ENCODE data around the gene ZFYVE27. TPM values are rescaled to one million over a fixed set of nuclear protein-coding genes. Genes with fewer than 3 reads are reported as not detected.

The ZFYVE27 gene
- total RNA-seq, 1 donor from 2014 or later: 26.9 TPM

- no peak for TF ChIP-seq CTCF (conservative IDR thresholded peaks at IDR 0.05)
- Mint-ChIP-seq H3K27ac (ENCODE audit: unreplicated experiment) (peak overlapping the region; percentile 50), H3K4me3 (no peak overlapping the region), H3K27me3 (ENCODE audit: low read depth) (no peaks in the 10 kb centered on the region), H3K9me3 (no peaks in the 10 kb centered on the region), H3K4me1 (peaks cover 26% of the 10 kb centered on the region), H3K36me3 (ENCODE audit: low read depth) (no peaks in the 10 kb centered on the region)
- DNase-seq (ENCODE audit: low read depth, low spot score): no peak
Measured at GRCh38 chr10:97781618-97782331, 44.8 kb downstream of the ZFYVE27 start.

- no peaks in the 10 kb centered on the region for H3K9me3 Mint-ChIP-seq
- no peak for DNase-seq (ENCODE audit: low read depth, low spot score)
- peak overlapping the region; percentile 19 for H3K27ac Mint-ChIP-seq (ENCODE audit: unreplicated experiment)
- H3K27me3 Mint-ChIP-seq (ENCODE audit: low read depth): no peaks in the 10 kb centered on the region
- no peak overlapping the region for H3K4me3 Mint-ChIP-seq
- TF ChIP-seq CTCF (conservative IDR thresholded peaks at IDR 0.05): no peak
- peaks cover 26% of the 10 kb centered on the region for H3K4me1 Mint-ChIP-seq
- no peaks in the 10 kb centered on the region for H3K36me3 Mint-ChIP-seq (ENCODE audit: low read depth)
Measured at GRCh38 chr10:97782455-97783228, 45.7 kb downstream of the ZFYVE27 start.

- Mint-ChIP-seq H3K4me1 (peaks cover 22% of the 10 kb centered on the region), H3K27me3 (ENCODE audit: low read depth) (no peaks in the 10 kb centered on the region)
- no peak for TF ChIP-seq CTCF (conservative IDR thresholded peaks at IDR 0.05)
Measured at GRCh38 chr10:97784200-97784810, 47.4 kb downstream of the ZFYVE27 start.

GRCh38 chr10:97785231-97785630 is 48.3 kb downstream of the ZFYVE27 start:
- peaks cover 21% of the 10 kb centered on the region for H3K4me1 Mint-ChIP-seq
- TF ChIP-seq CTCF (conservative IDR thresholded peaks at IDR 0.05): no peak
- no peaks in the 10 kb centered on the region for H3K27me3 Mint-ChIP-seq (ENCODE audit: low read depth)
- H3K27ac Mint-ChIP-seq (ENCODE audit: unreplicated experiment): no peak overlapping the region
- no peak for DNase-seq (ENCODE audit: low read depth, low spot score)
- no peaks in the 10 kb centered on the region for H3K9me3 Mint-ChIP-seq
- H3K4me3 Mint-ChIP-seq: no peak overlapping the region
- H3K36me3 Mint-ChIP-seq (ENCODE audit: low read depth): no peaks in the 10 kb centered on the region

More at GRCh38 chr10:97784200-97784810, 47.4 kb downstream of the ZFYVE27 start:
- no peak for DNase-seq (ENCODE audit: low read depth, low spot score)
- no peaks in the 10 kb centered on the region for H3K36me3 Mint-ChIP-seq (ENCODE audit: low read depth)
- no peaks in the 10 kb centered on the region for H3K9me3 Mint-ChIP-seq
- H3K27ac Mint-ChIP-seq (ENCODE audit: unreplicated experiment): no peak overlapping the region
- no peak overlapping the region for H3K4me3 Mint-ChIP-seq

- Mint-ChIP-seq H3K4me3 (no peak overlapping the region), H3K27ac (ENCODE audit: unreplicated experiment) (no peak overlapping the region), H3K36me3 (ENCODE audit: low read depth) (no peaks in the 10 kb centered on the region), H3K4me1 (peaks cover 16% of the 10 kb centered on the region), H3K27me3 (ENCODE audit: low read depth) (no peaks in the 10 kb centered on the region), H3K9me3 (no peaks in the 10 kb centered on the region)
- DNase-seq (ENCODE audit: low read depth, low spot score): no peak
- no peak for TF ChIP-seq CTCF (conservative IDR thresholded peaks at IDR 0.05)
Measured at GRCh38 chr10:97785731-97786130, 48.8 kb downstream of the ZFYVE27 start.

Data from neural crest cell (in vitro differentiated cells).